ENCODE results near the gene C2orf76. TPM values are rescaled to one million over a fixed set of nuclear protein-coding genes. Genes with fewer than 3 reads are reported as not detected.

Gene C2orf76
- total and polyA plus RNA-seq, 2 experiments from 2014 or later, result 16.6 to 17.6 TPM

DNA sequence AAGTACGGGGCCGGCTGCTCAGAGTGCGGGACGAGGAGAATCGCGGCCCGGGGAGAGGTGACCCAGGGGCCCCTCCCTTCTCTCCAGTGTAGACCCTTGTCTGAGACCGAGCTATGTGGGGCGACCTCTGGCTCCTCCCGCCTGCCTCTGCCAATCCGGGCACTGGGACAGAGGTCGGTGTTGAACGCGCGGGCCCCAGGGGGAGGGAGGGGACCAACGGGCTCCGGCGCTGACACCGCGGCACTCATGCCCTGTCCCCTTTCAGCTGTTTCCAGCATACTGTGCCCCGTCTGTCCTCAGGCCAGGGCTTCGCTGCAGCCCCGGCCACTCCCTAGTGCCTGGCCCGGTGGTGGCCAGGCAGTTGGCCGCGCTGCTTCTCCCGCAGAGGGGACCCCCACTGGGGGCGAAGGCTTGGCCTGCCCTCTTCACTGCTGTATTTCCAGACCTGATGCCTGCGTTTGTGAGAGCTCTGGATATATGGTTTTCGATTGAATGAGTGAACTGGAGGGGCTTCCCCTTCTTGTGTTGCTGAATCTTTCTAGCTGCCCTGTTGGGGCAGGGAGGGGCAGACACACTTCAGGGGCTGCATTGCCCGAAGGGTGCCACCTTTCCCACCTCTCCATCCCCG is 952 bp upstream of the C2orf76 start:
- Histone ChIP-seq H3K27me3 (no peaks in the 10 kb centered on the region), H2AFZ (peak overlapping the region; percentile 42), H3K4me2 (peak overlapping the region; percentile 98), H3K36me3 (replicated peaks; ENCODE audit: insufficient read depth, low read depth) (no peaks in the 10 kb centered on the region), H3K27ac (peak overlapping the region; percentile 69), H3K9me3 (ENCODE audit: low read depth) (no peaks in the 10 kb centered on the region), H3K4me1 (ENCODE audit: insufficient read depth) (peaks cover 23% of the 10 kb centered on the region), H3K4me3 (peak overlapping the region; percentile 88), H3K79me2 (peaks cover 49% of the 10 kb centered on the region), H4K20me1 (ENCODE audit: insufficient read depth, poor library complexity, severe bottlenecking) (peaks cover 14% of the 10 kb centered on the region), H3K9me2 (replicated peaks; ENCODE audit: insufficient read depth) (no peaks in the 10 kb centered on the region)
- 5% methylated on average over 23 of the region's 32 CpGs for WGBS (ENCODE audit: low lambda C conversion rate, missing lambda C conversion rate)
- TF ChIP-seq CTCF (IDR thresholded peaks at IDR 0.05; ENCODE audit: poor library complexity) (no peak), EZH2phosphoT487 (IDR thresholded peaks at IDR 0.05; ENCODE audit: low read depth, severe bottlenecking, unreplicated experiment) (no peak), EZH2 (IDR thresholded peaks at IDR 0.05; ENCODE audit: borderline replicate concordance) (no peak)
- peak; percentile 76 for DNase-seq (ENCODE audit: low spot score)

DNA sequence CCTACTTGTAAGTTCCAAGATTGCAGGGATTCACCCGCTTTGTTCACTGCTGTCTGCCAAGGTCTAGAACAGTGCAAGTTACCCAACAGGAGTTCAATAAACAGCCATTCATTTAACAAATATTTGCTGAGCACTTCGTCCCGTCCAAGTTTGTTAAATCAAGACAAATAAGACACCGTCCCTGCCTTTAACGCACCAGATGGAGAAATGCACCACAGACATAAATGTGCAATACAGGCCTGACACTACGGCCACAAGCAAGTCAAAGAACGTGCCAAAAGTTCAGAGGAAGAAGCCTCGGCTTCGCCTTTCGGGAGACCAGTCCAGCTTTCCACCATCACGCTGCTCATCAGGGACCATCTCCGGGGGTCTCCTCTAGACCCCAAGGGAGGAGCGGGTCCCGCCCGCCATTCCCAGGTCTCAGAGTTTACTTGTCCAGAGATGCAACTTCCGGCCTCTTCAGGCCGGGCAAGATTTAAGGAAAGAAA is 429 bp downstream of the C2orf76 start:
- Histone ChIP-seq H3K27me3 (no peaks in the 10 kb centered on the region), H3K9me3 (ENCODE audit: low read depth) (no peaks in the 10 kb centered on the region), H4K20me1 (ENCODE audit: insufficient read depth, poor library complexity, severe bottlenecking) (peaks cover 14% of the 10 kb centered on the region), H3K4me2 (peak overlapping the region; percentile 82), H3K27ac (peak overlapping the region; percentile 89), H3K9me2 (replicated peaks; ENCODE audit: insufficient read depth) (no peaks in the 10 kb centered on the region), H2AFZ (peak overlapping the region; percentile 76), H3K36me3 (replicated peaks; ENCODE audit: insufficient read depth, low read depth) (no peaks in the 10 kb centered on the region), H3K4me1 (ENCODE audit: insufficient read depth) (peaks cover 23% of the 10 kb centered on the region), H3K79me2 (peaks cover 49% of the 10 kb centered on the region), H3K4me3 (peak overlapping the region; percentile 48)
- TF ChIP-seq EZH2phosphoT487 (IDR thresholded peaks at IDR 0.05; ENCODE audit: low read depth, severe bottlenecking, unreplicated experiment) (no peak), EZH2 (IDR thresholded peaks at IDR 0.05; ENCODE audit: borderline replicate concordance) (no peak), CTCF (IDR thresholded peaks at IDR 0.05; ENCODE audit: poor library complexity) (no peak)
- WGBS (ENCODE audit: low lambda C conversion rate, missing lambda C conversion rate), result 3% methylated on average over 17 of the region's 17 CpGs
- peak; percentile 39 for DNase-seq (ENCODE audit: low spot score)

GRCh38 chr2:119365436-119365835 is 1.2 kb downstream of the C2orf76 start:
- DNase-seq (ENCODE audit: low spot score), result no peak
- Histone ChIP-seq H3K4me3 (peak overlapping the region; percentile 48), H3K4me2 (peak overlapping the region; percentile 82), H3K27ac (peak overlapping the region; percentile 89), H4K20me1 (ENCODE audit: insufficient read depth, poor library complexity, severe bottlenecking) (peaks cover 14% of the 10 kb centered on the region), H3K36me3 (replicated peaks; ENCODE audit: insufficient read depth, low read depth) (no peaks in the 10 kb centered on the region), H3K9me2 (replicated peaks; ENCODE audit: insufficient read depth) (no peaks in the 10 kb centered on the region), H3K9me3 (ENCODE audit: low read depth) (no peaks in the 10 kb centered on the region), H2AFZ (no peak overlapping the region), H3K27me3 (no peaks in the 10 kb centered on the region), H3K79me2 (peaks cover 49% of the 10 kb centered on the region), H3K4me1 (ENCODE audit: insufficient read depth) (peaks cover 23% of the 10 kb centered on the region)
- TF ChIP-seq CTCF (IDR thresholded peaks at IDR 0.05; ENCODE audit: poor library complexity) (no peak), EZH2 (IDR thresholded peaks at IDR 0.05; ENCODE audit: borderline replicate concordance) (no peak), EZH2phosphoT487 (IDR thresholded peaks at IDR 0.05; ENCODE audit: low read depth, severe bottlenecking, unreplicated experiment) (no peak)
- WGBS (ENCODE audit: low lambda C conversion rate, missing lambda C conversion rate), result 55% methylated on average over 5 of the region's 6 CpGs

Data from hepatocyte (in vitro differentiated cells).